Amygdala (tissue), 56 donors: ENCODE measurements around the gene NTMT1.
A peak's percentile ranks its signal among the peaks of the same experiment; 100 is the strongest.

Experiments
- DNase-seq, 56 donors: peaks; one replicate each; lab custom pipeline; 2025; lab: John Stamatoyannopoulos, UW

The NTMT1 gene

DNA sequence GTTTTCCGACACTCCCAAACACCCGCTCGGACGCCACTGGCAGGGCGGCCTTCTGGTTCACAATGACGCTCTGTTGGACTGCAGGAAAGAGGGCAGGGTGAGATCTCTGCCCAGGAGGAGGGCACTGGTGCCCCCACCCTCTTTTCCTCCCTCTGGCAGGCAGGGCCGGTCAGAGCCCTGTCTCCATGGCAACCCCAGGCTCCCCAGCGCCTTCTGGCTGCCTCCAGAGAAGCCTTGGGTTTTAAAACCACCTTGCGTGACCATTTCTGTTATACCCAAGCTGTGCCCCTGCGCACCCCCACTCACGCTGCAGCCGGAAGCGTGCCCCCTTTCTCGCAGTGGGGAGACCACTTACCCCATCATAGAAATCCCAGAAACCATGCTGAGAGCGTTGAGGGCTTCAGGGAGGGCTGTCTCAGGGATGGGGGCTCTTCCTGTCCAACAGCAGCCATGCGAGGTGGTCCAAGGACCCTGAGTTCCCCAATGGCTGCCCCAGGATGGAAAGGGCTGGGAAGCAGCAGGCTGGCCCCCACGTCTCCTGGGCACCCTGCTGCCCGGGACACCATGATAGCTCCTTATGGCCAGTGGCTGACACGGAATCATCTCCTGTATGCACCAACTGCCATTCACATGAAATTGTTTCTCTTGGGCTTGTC is 12.3 kb upstream of the NTMT1 start:
- DNase-seq = peak in 53 of 56 donors; percentile 25 to 96 (median 82)

DNA sequence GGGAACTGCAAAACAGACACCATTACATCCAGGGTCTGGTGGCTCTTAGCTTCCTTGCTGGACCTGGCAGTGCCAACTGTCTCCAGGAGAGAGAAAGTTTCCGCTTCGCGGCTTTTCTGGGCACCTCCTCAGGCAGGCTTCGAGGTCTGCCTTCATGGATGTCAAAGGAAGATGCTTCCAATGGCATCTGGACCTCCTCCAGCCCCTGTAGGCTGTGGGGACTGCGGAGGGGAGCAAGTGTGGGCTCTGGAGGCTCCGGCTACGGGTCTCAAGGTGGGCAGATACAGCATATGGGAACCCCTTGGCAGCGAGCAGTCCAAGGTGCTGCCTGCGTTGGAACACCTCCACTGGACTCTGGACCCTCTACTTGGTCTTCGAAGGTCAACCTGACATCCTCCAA is 11.0 kb upstream of the NTMT1 start:
- no peak for DNase-seq

- DNase-seq = no peak
Measured at GRCh38 chr9:129615407-129616285, 10.3 kb upstream of the NTMT1 start.

DNA sequence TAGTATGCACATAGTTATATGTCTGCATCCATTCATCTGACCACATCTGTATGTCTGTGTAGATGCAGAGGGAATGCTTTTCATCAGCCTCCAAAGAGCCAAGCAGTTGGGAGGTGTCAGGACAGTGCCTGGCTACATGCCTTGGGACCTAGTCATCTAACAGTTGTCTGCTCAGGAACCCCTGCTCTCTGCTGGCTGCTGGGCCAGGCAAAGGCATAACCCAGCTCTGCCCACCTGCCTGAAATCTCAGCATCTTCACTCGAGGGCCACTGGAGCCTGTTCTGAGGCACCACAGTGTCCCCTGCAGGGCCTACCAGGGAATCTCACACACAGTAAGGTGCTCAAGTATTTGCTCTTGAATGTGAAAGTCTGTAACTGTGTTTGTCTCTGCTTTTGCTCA is 8.8 kb upstream of the NTMT1 start:
- peak in 1 of 56 donors; percentile 20 for DNase-seq

DNA sequence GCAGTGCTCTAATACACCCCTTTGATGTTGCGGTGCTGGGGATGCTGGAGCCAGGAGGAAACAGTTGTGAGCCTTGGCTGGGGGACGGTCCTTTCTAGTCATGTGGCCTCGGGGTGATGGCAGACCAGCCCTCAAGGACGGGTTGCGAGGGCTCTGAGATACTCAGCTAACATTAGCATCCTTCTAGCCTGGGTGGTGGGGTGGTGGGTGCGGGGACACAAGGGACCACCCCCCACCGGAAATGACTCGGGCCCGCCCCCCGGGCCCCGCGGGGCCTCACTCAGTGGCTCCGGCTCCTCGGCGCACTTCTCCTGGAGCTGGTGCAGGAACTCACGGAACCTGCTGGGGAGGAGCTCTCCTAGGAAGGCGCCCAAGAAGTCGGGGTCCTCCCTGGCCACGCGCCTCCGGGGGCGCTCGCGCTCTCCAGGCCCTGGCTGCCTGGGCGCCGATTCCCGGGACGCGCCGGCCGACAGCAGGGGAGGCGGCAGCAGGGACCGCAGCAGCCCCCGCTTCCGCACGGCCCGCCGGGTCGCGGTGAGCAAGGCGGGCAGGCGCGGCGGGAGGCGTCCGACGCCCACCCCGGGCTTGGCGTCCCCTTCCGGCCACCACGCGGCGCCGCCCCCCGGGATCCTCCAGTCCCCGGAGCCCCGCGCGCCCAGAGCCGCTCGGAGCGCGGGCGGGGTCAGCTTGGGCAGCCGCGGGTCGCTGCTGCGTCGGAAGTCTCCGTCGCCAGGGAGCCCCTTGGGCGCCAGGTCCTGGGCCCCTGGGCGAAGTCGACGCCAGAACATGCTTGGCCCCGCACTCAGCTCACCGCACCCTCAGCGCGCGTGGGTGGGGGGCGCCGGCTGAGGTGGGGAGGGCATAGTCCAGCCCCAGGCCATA is 5.9 kb upstream of the NTMT1 start:
- peak in 4 of 56 donors; percentile 26 to 56 (median 38) for DNase-seq

DNA sequence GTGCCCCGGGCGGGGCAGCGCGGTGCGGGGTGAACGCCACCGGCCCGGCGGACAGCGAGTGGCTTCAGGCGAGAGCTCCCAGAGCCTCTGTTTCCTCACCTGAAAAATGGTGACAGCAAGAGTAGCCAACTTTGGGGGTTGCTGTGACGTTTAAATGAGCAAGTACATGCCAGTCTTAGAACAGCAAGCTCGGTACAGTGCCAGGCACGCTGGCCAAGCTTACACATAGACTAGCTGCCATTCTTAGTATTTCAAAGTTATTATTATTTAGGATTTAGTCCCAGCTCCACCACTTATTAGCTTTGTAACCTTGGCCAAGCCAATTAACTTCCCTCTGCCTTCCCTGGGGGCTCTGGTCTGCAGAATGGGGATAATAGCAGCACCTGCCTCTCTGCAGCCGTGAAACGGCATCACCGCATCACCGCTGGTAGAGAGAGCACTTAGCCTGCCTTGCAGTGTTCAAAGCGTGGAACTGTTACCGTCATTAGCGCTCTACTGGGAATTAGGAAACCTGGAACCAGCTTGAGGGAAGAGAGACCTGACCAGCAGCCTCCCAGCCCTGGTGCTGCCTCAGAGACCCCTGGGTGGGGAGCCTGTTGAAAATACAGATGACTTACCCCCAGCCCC is 5.2 kb upstream of the NTMT1 start, which contains the start of gene C9orf50:
TSS of gene C9orf50 (minus strand) at position 433 of the 627 bp plus-strand sequence. CDS start 527 bp downstream, outside the sequence.
- peak in 2 of 56 donors; percentile 11 to 16 for DNase-seq

DNA sequence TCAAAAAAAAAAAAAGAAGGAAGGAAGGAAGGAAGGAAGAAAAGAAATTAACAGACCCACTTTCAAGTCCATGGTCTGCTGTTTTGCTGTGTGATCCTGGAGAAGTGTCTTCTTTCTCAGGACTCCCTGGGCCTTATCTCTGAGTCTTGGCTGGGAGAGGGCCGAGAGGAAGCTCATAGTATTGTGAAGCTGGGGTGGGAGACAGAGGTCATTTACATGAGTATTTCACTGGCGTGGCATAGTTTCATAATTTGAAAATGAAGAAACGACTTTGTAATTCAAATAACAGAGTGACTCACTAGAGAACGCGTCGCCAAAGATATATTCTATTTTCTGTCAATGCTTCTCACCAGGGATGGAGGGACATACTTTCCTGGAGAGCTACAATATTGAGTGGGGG is 2.6 kb upstream of the NTMT1 start:
- DNase-seq = no peak

GRCh38 chr9:129624168-129624759 is 1.7 kb upstream of the NTMT1 start:
- DNase-seq = peak in 23 of 56 donors; percentile 13 to 73 (median 30)

GRCh38 chr9:129624947-129625346 is 1.0 kb upstream of the NTMT1 start:
- no peak for DNase-seq

GRCh38 chr9:129626625-129627284 is 792 bp downstream of the NTMT1 start:
- peak in 1 of 56 donors; percentile 53 for DNase-seq

- DNase-seq = no peak
Measured at GRCh38 chr9:129627556-129628440, 1.8 kb downstream of the NTMT1 start.

DNA sequence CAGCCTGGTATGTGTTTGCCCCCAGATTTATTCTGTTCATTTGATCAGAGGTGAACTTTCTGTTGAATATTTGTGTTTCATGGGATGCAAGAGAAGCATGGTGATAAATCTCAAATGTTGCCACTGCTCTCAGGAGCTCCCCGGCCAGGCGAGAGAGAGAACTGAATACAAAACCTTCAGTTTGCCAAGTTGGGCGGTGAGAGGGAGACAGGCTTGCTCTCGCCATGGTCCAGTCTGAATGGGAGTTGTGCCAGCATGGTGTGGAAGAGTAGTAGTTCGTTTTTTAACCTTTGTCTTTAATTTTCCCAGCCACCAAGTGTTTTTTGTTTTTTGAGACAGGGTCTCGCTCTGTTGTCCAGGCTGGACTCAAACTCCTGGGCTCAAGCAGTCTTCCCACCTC is 2.7 kb downstream of the NTMT1 start:
- DNase-seq = no peak

GRCh38 chr9:129629251-129629820 is 3.4 kb downstream of the NTMT1 start:
- no peak for DNase-seq

DNA sequence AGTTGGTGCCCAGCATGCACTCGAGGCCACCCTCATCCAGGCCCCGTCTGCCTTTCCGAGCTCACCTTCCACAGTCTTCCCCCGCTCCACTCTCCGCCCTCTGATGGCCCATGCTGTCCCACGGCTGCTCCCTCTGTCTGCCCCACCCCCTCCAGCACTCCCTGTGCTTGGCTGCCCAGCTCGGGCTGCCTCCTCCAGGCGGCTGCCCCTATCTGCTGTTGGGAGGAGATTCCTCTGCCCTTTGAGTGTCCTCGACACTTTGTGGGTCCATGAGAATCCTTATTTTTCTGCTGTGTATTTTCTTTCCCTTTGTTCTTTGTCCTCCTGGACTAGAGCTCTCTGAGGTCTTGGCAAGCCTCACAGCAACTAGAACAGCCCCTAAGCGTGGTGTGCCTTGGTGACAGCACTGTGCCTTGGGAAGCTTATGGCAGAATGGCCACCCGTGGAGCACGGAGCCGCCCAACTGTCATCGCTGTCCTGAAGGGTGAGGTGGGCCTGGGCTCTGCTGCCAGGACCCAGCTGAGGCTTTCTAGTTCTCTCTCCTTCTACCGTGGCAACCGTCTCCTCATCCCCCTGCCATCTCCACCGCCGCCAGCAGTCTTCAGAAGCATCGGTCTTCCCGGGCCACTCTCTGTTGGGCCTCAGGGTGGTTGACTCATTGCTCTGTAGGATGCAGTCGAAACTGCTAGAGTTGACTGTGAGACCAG is 5.2 kb downstream of the NTMT1 start:
- DNase-seq = peak in 12 of 56 donors; percentile 25 to 67 (median 44)

DNA sequence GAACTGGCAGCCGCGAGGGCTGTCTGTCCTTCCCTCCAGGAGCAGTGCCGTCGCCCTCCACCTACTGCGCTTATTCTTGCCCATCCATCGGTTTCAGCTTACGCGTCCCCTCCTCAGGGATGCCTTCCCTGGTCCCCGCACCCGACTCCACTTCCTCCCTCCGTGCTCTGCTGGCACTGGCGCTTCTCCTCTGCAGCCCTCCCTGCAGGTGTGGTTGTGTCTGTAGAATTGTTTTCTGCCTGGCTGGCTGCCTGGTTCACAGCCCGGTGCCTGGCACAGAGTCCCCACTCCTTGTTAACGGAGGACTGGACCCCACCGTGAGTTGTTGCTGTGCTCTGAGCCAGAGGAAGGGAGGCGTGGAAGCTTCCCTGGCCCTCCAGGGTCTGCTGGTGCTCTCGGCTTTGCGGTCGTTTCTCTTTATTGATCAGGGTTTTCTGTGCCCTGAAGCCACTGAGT is 5.7 kb downstream of the NTMT1 start:
- DNase-seq = peak in 2 of 56 donors; percentile 28 to 35

DNA sequence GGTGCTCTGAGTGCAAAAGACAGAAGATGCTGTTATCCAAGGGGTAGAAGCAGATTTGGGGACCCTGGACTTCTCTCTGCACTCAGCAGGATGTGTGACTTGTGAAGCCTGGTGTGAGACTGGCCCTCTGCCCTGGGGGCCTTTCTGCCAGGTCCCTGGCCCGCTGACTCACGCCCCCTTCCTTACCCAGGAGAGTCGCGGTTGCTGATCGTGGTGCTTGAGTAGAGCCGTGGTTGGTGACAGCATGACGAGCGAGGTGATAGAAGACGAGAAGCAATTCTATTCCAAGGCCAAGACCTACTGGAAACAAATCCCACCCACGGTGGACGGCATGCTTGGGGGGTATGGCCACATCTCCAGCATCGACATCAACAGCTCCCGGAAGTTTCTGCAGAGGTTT is 6.5 kb downstream of the NTMT1 start:
- no peak for DNase-seq

GRCh38 chr9:129633207-129633606 is 7.2 kb downstream of the NTMT1 start:
- DNase-seq = no peak
